ENCODE results near the gene GPS1. TPM values are rescaled to one million over a fixed set of nuclear protein-coding genes. Genes with fewer than 3 reads are reported as not detected.

The GPS1 gene
- total RNA-seq, 1 donor from 2014 or later, result 156 TPM

DNA sequence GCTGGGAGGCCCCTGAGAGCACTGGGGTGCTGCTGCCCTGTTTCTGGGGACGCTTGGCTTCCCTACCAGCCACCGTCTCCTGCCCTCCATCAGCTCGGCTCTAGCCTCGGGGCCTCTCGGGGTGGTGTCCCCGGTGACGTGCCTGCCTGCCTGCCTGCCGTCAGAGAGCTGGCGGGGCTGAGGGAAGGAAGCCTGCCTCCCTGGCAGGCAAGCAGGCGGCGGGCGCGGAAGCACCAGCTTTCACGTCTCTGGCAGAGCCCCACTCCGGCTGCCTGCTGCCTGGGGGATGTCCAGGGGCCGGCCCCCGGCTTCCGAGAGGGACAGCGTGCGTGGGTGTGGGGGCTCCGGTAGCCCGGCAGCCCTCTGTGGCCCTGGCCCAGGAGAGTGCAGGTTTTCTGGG is 38.4 kb upstream of the GPS1 start:
- TF ChIP-seq, protein P1, sequence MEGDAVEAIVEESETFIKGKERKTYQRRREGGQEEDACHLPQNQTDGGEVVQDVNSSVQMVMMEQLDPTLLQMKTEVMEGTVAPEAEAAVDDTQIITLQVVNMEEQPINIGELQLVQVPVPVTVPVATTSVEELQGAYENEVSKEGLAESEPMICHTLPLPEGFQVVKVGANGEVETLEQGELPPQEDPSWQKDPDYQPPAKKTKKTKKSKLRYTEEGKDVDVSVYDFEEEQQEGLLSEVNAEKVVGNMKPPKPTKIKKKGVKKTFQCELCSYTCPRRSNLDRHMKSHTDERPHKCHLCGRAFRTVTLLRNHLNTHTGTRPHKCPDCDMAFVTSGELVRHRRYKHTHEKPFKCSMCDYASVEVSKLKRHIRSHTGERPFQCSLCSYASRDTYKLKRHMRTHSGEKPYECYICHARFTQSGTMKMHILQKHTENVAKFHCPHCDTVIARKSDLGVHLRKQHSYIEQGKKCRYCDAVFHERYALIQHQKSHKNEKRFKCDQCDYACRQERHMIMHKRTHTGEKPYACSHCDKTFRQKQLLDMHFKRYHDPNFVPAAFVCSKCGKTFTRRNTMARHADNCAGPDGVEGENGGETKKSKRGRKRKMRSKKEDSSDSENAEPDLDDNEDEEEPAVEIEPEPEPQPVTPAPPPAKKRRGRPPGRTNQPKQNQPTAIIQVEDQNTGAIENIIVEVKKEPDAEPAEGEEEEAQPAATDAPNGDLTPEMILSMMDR (conservative IDR thresholded peaks at IDR 0.05), result no peak
- DNase-seq (ENCODE audit: low read depth, low spot score), result no peak
- Mint-ChIP-seq H3K4me3 (peak overlapping the region; percentile 81), H3K36me3 (ENCODE audit: low read depth) (no peaks in the 10 kb centered on the region), H3K9me3 (no peaks in the 10 kb centered on the region), H3K27ac (ENCODE audit: unreplicated experiment) (peak overlapping the region; percentile 19), H3K4me1 (peaks cover 7% of the 10 kb centered on the region), H3K27me3 (ENCODE audit: low read depth) (peaks cover under 1% of the 10 kb centered on the region)

GRCh38 chr17:82013772-82014321 is 37.9 kb upstream of the GPS1 start:
- TF ChIP-seq, protein P1 (conservative IDR thresholded peaks at IDR 0.05), result no peak
- Mint-ChIP-seq H3K27me3 (ENCODE audit: low read depth) (peaks cover 3% of the 10 kb centered on the region), H3K36me3 (ENCODE audit: low read depth) (no peaks in the 10 kb centered on the region), H3K27ac (ENCODE audit: unreplicated experiment) (peak overlapping the region; percentile 57), H3K9me3 (no peaks in the 10 kb centered on the region), H3K4me1 (peaks cover 7% of the 10 kb centered on the region), H3K4me3 (no peak overlapping the region)
- DNase-seq (ENCODE audit: low read depth, low spot score), result no peak

DNA sequence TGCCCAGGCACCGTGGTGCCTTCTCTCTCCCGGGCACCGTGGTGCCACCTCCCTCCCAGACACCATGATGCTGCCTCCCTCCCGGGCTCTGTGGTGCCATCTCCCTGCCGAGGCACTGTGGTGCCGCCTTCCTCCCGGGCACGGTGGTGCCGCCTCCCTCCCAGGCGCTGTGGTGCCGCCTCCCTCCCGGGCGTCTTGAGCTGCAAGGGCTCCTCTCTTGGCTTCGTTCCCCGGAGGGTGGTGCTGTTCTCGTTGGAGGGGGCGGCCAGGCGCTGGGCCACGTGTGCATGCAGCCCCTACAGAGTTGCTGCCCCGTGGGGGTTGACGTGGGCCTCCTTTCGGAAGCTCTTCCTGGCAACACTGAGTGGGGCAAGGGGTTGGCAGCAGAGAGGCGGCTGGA is 37.3 kb upstream of the GPS1 start:
- Mint-ChIP-seq H3K27me3 (ENCODE audit: low read depth) (peaks cover 3% of the 10 kb centered on the region), H3K4me1 (peaks cover 7% of the 10 kb centered on the region), H3K36me3 (ENCODE audit: low read depth) (no peaks in the 10 kb centered on the region), H3K27ac (ENCODE audit: unreplicated experiment) (no peak overlapping the region), H3K9me3 (no peaks in the 10 kb centered on the region), H3K4me3 (no peak overlapping the region)
- no peak for DNase-seq (ENCODE audit: low read depth, low spot score)
- TF ChIP-seq, protein P1 (conservative IDR thresholded peaks at IDR 0.05), result no peak

DNA sequence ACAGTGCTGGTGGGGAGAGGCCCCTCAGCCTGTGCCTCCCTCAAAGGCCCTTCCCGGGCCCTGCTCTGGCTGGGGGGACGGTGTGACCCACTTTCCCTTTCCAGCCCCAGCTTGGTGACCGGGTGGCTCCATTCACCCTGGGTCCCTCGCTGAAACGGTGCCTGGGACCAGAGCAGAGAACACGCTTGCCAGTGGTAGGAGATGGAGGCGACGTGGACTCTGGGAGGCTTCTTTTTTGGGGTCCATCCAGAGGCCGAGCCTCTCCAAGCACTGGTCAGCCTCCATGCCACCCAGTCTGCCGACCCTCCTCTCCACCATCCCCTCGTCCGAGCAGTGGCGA is 36.8 kb upstream of the GPS1 start:
- Mint-ChIP-seq H3K4me3 (no peak overlapping the region), H3K27ac (ENCODE audit: unreplicated experiment) (no peak overlapping the region), H3K27me3 (ENCODE audit: low read depth) (peaks cover 3% of the 10 kb centered on the region), H3K36me3 (ENCODE audit: low read depth) (no peaks in the 10 kb centered on the region), H3K9me3 (no peaks in the 10 kb centered on the region), H3K4me1 (peaks cover 7% of the 10 kb centered on the region)
- DNase-seq (ENCODE audit: low read depth, low spot score), result no peak
- TF ChIP-seq, protein P1 (conservative IDR thresholded peaks at IDR 0.05), result no peak

GRCh38 chr17:82015311-82015971 is 36.3 kb upstream of the GPS1 start:
- H3K4me3 Mint-ChIP-seq, result peak overlapping the region; percentile 41
- H3K27ac Mint-ChIP-seq (ENCODE audit: unreplicated experiment), result no peak overlapping the region
- H3K36me3 Mint-ChIP-seq (ENCODE audit: low read depth), result no peaks in the 10 kb centered on the region
- H3K9me3 Mint-ChIP-seq, result no peaks in the 10 kb centered on the region
- no peak for DNase-seq (ENCODE audit: low read depth, low spot score)
- H3K27me3 Mint-ChIP-seq (ENCODE audit: low read depth), result peaks cover 3% of the 10 kb centered on the region
- H3K4me1 Mint-ChIP-seq, result peaks cover 7% of the 10 kb centered on the region
- TF ChIP-seq, protein P1 (conservative IDR thresholded peaks at IDR 0.05), result no peak
